Measurements from ENCODE around the gene HNF4A. TPM values are rescaled to one million over a fixed set of nuclear protein-coding genes. Genes with fewer than 3 reads are reported as not detected.

The HNF4A gene
- total and polyA plus RNA-seq, 2 of the 13 experiments (the other 11 are each of a cell fraction or from before 2014, with no cell fraction given): 80.9 to 169 TPM

GRCh38 chr20:44414808-44415207 is 59.3 kb downstream of the HNF4A start (continued):
- no peak for TF ChIP-seq XRCC5 (optimal IDR thresholded peaks at IDR 0.05; ENCODE audit: low read length)
- no peak for TF ChIP-seq GTF2F1 (IDR thresholded peaks at IDR 0.05; ENCODE audit: low read length)
- TF ChIP-seq CENPBD1 (CRISPR knock-in tag; IDR thresholded peaks at IDR 0.05; ENCODE audit: borderline replicate concordance, low read depth): no peak
- TF ChIP-seq KAT8 (CRISPR knock-in tag; IDR thresholded peaks at IDR 0.05): no peak
- TF ChIP-seq NPAS2 (CRISPR knock-in tag; IDR thresholded peaks at IDR 0.05; ENCODE audit: borderline replicate concordance): no peak
- TF ChIP-seq MTF1 (CRISPR knock-in tag; IDR thresholded peaks at IDR 0.05): no peak
- TF ChIP-seq ZNF136 (CRISPR knock-in tag; IDR thresholded peaks at IDR 0.05; ENCODE audit: low read depth): no peak
- no peak; the same call in 1 of the 2 replicates for TF ChIP-seq MED13 (CRISPR knock-in tag; IDR thresholded peaks at IDR 0.05)
- no peak for TF ChIP-seq JDP2 (CRISPR knock-in tag; IDR thresholded peaks at IDR 0.05; ENCODE audit: borderline replicate concordance)
- TF ChIP-seq, protein P1, sequence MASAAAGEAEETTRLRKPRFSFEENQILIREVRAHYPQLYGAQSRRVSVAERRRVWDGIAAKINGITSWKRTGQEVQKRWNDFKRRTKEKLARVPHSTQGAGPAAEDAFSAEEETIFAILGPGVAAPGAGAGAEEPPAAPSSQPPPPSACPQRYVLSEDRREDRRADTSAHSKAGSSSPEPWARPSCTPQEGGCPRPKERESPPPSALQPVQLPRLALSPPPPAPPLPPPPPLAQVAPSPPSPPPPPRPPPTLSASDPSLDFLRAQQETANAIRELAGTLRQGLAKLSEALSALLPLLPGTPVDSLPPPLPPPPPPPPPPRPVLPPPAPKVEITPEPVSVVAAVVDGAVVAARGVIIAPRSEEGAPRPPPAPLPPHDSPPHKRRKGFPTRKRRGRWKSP (CRISPR knock-in tag; IDR thresholded peaks at IDR 0.05): 0 out of 2 replicates have a peak, but pooled peaks have one; percentile 31
- TF ChIP-seq TOPORS (CRISPR knock-in tag; IDR thresholded peaks at IDR 0.05): 0 out of 2 replicates have a peak, but pooled peaks have one; percentile 51
- TF ChIP-seq SP140L (CRISPR knock-in tag; IDR thresholded peaks at IDR 0.05; ENCODE audit: borderline replicate concordance): no peak
- no peak for TF ChIP-seq ZNF781 (CRISPR knock-in tag; IDR thresholded peaks at IDR 0.05; ENCODE audit: borderline replicate concordance, not compliant biosample characterization)
- TF ChIP-seq ZNF788 (CRISPR knock-in tag; IDR thresholded peaks at IDR 0.05; ENCODE audit: borderline replicate concordance): no peak
- TF ChIP-seq, protein P2, sequence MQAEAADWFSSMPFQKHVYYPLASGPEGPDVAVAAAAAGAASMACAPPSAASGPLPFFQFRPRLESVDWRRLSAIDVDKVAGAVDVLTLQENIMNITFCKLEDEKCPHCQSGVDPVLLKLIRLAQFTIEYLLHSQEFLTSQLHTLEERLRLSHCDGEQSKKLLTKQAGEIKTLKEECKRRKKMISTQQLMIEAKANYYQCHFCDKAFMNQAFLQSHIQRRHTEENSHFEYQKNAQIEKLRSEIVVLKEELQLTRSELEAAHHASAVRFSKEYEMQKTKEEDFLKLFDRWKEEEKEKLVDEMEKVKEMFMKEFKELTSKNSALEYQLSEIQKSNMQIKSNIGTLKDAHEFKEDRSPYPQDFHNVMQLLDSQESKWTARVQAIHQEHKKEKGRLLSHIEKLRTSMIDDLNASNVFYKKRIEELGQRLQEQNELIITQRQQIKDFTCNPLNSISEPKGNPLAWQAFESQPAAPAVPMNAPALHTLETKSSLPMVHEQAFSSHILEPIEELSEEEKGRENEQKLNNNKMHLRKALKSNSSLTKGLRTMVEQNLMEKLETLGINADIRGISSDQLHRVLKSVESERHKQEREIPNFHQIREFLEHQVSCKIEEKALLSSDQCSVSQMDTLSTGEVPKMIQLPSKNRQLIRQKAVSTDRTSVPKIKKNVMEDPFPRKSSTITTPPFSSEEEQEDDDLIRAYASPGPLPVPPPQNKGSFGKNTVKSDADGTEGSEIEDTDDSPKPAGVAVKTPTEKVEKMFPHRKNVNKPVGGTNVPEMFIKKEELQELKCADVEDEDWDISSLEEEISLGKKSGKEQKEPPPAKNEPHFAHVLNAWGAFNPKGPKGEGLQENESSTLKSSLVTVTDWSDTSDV (CRISPR knock-in tag; IDR thresholded peaks at IDR 0.05): no peak
- 0 out of 2 replicates have a peak, but pooled peaks have one; percentile 30 for TF ChIP-seq POGZ (CRISPR knock-in tag; IDR thresholded peaks at IDR 0.05)
- TF ChIP-seq ZNF24 (IDR thresholded peaks at IDR 0.05): no peak
- TF ChIP-seq, protein P3, sequence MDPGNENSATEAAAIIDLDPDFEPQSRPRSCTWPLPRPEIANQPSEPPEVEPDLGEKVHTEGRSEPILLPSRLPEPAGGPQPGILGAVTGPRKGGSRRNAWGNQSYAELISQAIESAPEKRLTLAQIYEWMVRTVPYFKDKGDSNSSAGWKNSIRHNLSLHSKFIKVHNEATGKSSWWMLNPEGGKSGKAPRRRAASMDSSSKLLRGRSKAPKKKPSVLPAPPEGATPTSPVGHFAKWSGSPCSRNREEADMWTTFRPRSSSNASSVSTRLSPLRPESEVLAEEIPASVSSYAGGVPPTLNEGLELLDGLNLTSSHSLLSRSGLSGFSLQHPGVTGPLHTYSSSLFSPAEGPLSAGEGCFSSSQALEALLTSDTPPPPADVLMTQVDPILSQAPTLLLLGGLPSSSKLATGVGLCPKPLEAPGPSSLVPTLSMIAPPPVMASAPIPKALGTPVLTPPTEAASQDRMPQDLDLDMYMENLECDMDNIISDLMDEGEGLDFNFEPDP (CRISPR knock-in tag; conservative IDR thresholded peaks at IDR 0.05): no peak
- TF ChIP-seq, protein P4, sequence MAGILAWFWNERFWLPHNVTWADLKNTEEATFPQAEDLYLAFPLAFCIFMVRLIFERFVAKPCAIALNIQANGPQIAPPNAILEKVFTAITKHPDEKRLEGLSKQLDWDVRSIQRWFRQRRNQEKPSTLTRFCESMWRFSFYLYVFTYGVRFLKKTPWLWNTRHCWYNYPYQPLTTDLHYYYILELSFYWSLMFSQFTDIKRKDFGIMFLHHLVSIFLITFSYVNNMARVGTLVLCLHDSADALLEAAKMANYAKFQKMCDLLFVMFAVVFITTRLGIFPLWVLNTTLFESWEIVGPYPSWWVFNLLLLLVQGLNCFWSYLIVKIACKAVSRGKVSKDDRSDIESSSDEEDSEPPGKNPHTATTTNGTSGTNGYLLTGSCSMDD (CRISPR knock-in tag; IDR thresholded peaks at IDR 0.05): no peak
- no peak for TF ChIP-seq KDM6A (CRISPR knock-in tag; IDR thresholded peaks at IDR 0.05; ENCODE audit: low read depth)
- TF ChIP-seq ZSCAN29 (CRISPR knock-in tag; conservative IDR thresholded peaks at IDR 0.05): no peak
- TF ChIP-seq PPARG (CRISPR knock-in tag; conservative IDR thresholded peaks at IDR 0.05): peak; percentile 49; the same call in 1 of the 2 replicates
- no peak for TF ChIP-seq ZNF451 (CRISPR knock-in tag; IDR thresholded peaks at IDR 0.05)
- no peak for TF ChIP-seq CAMTA2 (CRISPR knock-in tag; IDR thresholded peaks at IDR 0.05; ENCODE audit: borderline replicate concordance)
- TF ChIP-seq ZNF17 (CRISPR knock-in tag; IDR thresholded peaks at IDR 0.05): no peak
- TF ChIP-seq HNRNPH1 (optimal IDR thresholded peaks at IDR 0.05; ENCODE audit: low read depth, low read length): no peak
- TF ChIP-seq ZBTB38 (CRISPR knock-in tag; IDR thresholded peaks at IDR 0.05): no peak
